Sigmoid colon (tissue), 7 donors: ENCODE measurements around the gene SLC9A9. TPM values are rescaled to one million over a fixed set of nuclear protein-coding genes. Genes with fewer than 3 reads are reported as not detected.

Source experiments
- DNase-seq: peaks from one replicate; pipeline ENCODE4 v3.0.0-alpha.2; 2019
- H3K27ac ChIP-seq, 4 donors: fragments of 200-600 bp; sonication (generic); one replicate each; pipeline ENCODE4 v1.5.1; 2016 to 2019; ENCODE audit warnings: mild to moderate bottlenecking in 1 of 4
- H3K27me3 ChIP-seq, 3 donors: fragments of 200-600 bp; sonication (generic); one replicate each; pipeline ENCODE4 v1.5.1; 2019; ENCODE audit warnings: mild to moderate bottlenecking in 1 of 3
- H3K36me3 ChIP-seq, 4 donors: fragments of 200-600 bp; sonication (generic); one replicate each; pipeline ENCODE4 v1.5.1; 2016 to 2019
- H3K4me1 ChIP-seq, 4 donors: fragments of 200-600 bp; sonication (generic); one replicate each; pipeline ENCODE4 v1.5.1; 2017 to 2019
- H3K4me3 ChIP-seq, 4 donors: fragments of 200-600 bp; sonication (generic); one replicate each; pipeline ENCODE4 v1.5.1; 2017 to 2019; ENCODE audit warnings: mild to moderate bottlenecking in 2 of 4, moderate library complexity in 1 of 4
- H3K9me3 ChIP-seq, 4 donors: fragments of 200-600 bp in 3 of 4; sonication (generic) in 3 of 4; one replicate each; pipeline versions ENCODE4 v1.5.1 to v1.6.1; 2013 to 2019
- CTCF ChIP-seq, 4 experiments: fragments of 450-650 bp in 3 of 4; fragments of 200-600 bp in 1 of 4; IDR thresholded peaks; one replicate each; pipeline ENCODE4 v1.5.1; 2016 to 2019; ENCODE audit warnings: antibody characterized with exemption in 4 of 4, mild to moderate bottlenecking in 3 of 4, moderate library complexity in 2 of 4
- EP300 ChIP-seq, 4 donors: sonication (generic); formaldehyde crosslinking; IDR thresholded peaks; one replicate each; pipeline ENCODE4 v1.6.1; 2017; ENCODE audit warnings: antibody characterized with exemption in 4 of 4
- POLR2A ChIP-seq, 2 donors: fragments of 450-650 bp; IDR thresholded peaks; one replicate each; pipeline ENCODE4 v1.6.1; 2016; ENCODE audit warnings: antibody characterized with exemption in 2 of 2, mild to moderate bottlenecking in 2 of 2, moderate library complexity in 2 of 2
- POLR2AphosphoS5 ChIP-seq, 4 donors: sonication (generic); formaldehyde crosslinking; IDR thresholded peaks; one replicate each; pipeline ENCODE4 v1.6.1; 2017; ENCODE audit warnings: antibody characterized with exemption in 4 of 4
- WGBS, 2 donors: extraction: QIAGEN DNeasy Blood & Tissue Kit; methylation state at CpG; one replicate each; pipeline ENCODE4 v1.1.7; 2013; 5-methylcytosine and 5-hydroxymethylcytosine counted together
- intact Hi-C: fragments of 100-400 bp; cut with DNase I; formaldehyde crosslinking; loops from one replicate; pipeline ENCODE4 v1.15.1; 2023
- polyA plus RNA-seq, 3 donors: library from polyadenylated mRNA; stranded (reverse); fragments of 200-250 nt; gene quantifications; one replicate each; pipeline ENCODE4 v1.2.3, GENCODE V29; 2013
- total RNA-seq, 4 donors: library from RNA; depleted of rRNA; stranded (reverse); fragments of >200 nt; gene quantifications; one replicate each; pipeline ENCODE4 v1.1.0, GENCODE V29; 2016
- donor health status: healthy with polysubstance abuse.
- donor health status: Bipolar disorder and iron deficiency.
- donor health status: healthy.

SLC9A9 gene
- total and polyA plus RNA-seq, 7 donors, result 2.4 to 29.9 (median 18.9) TPM

- WGBS, 2 donors, result 24 to 58% methylated on average over 2 of the region's 2 CpGs
- no peaks in the 10 kb centered on the region for H3K9me3 ChIP-seq
- intact Hi-C loops, result no loop called here
- H3K27ac ChIP-seq, result no peak overlapping the region
- H3K4me3 ChIP-seq, result no peak overlapping the region
- TF ChIP-seq POLR2A (IDR thresholded peaks at IDR 0.05), result no peak
- no peak for TF ChIP-seq EP300 (IDR thresholded peaks at IDR 0.05)
- TF ChIP-seq POLR2AphosphoS5 (IDR thresholded peaks at IDR 0.05), result no peak
- no peak for TF ChIP-seq CTCF (IDR thresholded peaks at IDR 0.05)
- H3K4me1 ChIP-seq, result no peaks in the 10 kb centered on the region
- DNase-seq, result no peak
- H3K27me3 ChIP-seq, result no peaks in the 10 kb centered on the region
- no peaks in the 10 kb centered on the region for H3K36me3 ChIP-seq
These were observed 269.3 kb downstream of the SLC9A9 start for GRCh38 chr3:143578810-143579435.

GRCh38 chr3:143576568-143577270 lies 271.5 kb downstream of the SLC9A9 start:
- no peaks in the 10 kb centered on the region for H3K4me1 ChIP-seq
- no peak overlapping the region for H3K4me3 ChIP-seq
- no peak overlapping the region for H3K27ac ChIP-seq
- TF ChIP-seq EP300 (IDR thresholded peaks at IDR 0.05), result no peak
- H3K27me3 ChIP-seq, result no peaks in the 10 kb centered on the region
- intact Hi-C loops, result no loop called here
- H3K9me3 ChIP-seq, result no peaks in the 10 kb centered on the region
- no peak for DNase-seq
- WGBS, 2 donors, result 96% methylated on average over 5 of the region's 5 CpGs
- H3K36me3 ChIP-seq, result no peaks in the 10 kb centered on the region

DNA sequence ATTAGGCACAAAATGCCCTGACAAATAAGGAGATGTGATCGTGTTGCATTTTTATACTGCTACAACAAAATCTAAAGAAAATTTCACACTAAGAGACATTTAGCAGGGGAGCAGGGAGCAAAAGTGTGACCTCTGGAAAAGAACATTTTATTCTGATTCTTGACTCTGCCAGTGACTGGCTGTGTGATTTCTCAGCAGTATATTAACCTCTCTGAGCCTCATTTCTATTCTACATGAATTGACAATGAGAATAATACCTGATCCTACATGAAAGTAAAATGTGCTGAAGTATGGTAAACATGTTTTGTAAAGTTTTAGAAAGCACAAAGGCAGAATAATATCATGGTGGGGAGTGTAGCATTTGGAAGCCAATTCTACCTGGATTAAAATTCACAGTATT lies 273.3 kb downstream of the SLC9A9 start:
- Histone ChIP-seq H3K27ac (no peak overlapping the region), H3K36me3 (no peaks in the 10 kb centered on the region), H3K27me3 (no peaks in the 10 kb centered on the region), H3K4me1 (no peaks in the 10 kb centered on the region), H3K4me3 (no peak overlapping the region), H3K9me3 (no peaks in the 10 kb centered on the region)
- WGBS, 2 donors, result 98% methylated on average over 1 of the region's 1 CpG
- TF ChIP-seq POLR2AphosphoS5 (IDR thresholded peaks at IDR 0.05) (no peak), CTCF (IDR thresholded peaks at IDR 0.05) (no peak), EP300 (IDR thresholded peaks at IDR 0.05) (no peak), POLR2A (IDR thresholded peaks at IDR 0.05) (no peak)
- intact Hi-C loops, result no loop called here
- DNase-seq, result no peak

DNA sequence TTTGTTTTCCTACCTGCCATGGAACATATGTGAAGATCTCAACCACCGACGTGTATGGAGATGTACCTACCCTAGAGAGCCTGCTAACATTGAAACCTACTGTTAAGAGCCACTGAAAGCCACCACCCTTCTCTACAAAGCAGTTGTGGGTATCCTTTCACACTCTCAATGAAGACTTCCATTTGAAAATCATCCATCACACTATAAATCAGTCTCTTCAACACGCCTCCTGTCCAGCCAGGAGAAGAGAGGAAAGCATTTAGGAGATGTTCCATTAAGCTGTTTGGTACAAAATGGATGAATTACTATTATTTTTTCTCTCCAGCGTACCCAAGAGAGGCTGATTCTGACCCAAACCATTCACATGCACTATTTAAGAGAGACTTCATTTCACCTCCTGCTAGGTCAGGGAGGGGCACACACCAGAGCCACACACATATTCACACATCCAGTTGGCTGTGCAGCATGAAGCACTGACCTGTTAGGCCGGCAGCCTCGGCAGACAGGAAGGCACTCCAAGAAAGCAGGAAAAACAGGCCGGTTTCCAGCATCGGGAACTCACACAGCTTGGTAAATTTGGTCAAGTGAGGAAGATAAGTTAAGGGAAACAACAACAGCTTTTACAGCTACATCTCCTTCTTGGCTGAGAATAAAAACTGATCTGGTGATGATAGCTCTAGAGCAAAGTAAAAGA lies 274.5 kb downstream of the SLC9A9 start:
- H3K36me3 ChIP-seq, result no peaks in the 10 kb centered on the region
- intact Hi-C loops, result no loop called here
- H3K9me3 ChIP-seq, result no peaks in the 10 kb centered on the region
- H3K4me1 ChIP-seq, result no peaks in the 10 kb centered on the region
- DNase-seq, result no peak
- WGBS, 2 donors, result 94 to 95% methylated on average over 8 of the region's 8 CpGs
- no peak for TF ChIP-seq CTCF (IDR thresholded peaks at IDR 0.05)
- no peak for TF ChIP-seq EP300 (IDR thresholded peaks at IDR 0.05)
- TF ChIP-seq POLR2AphosphoS5 (IDR thresholded peaks at IDR 0.05), result no peak
- no peak for TF ChIP-seq POLR2A (IDR thresholded peaks at IDR 0.05)
- no peak overlapping the region for H3K4me3 ChIP-seq
- H3K27ac ChIP-seq, result no peak overlapping the region
- no peaks in the 10 kb centered on the region for H3K27me3 ChIP-seq

DNA sequence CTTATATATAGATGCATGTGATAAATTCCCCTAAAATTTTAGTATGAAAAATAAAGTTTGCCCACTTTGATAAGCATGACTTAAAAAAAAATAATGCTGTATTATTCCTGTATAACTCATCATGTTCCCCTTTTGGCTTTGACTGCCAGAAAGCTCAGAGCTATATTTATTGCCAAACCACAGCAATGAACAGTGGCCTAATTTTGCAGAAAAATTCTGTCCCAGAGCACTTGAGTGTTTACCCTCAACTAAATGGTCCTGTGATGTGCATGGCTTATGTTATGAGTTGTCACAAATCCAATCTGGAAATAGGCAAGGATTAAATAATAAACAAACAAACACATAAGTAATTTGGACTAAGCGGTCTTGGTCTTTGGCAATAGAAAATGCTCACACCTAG lies 276.7 kb downstream of the SLC9A9 start:
- no peak overlapping the region for H3K27ac ChIP-seq
- intact Hi-C loops, result no loop called here
- H3K27me3 ChIP-seq, result no peaks in the 10 kb centered on the region
- WGBS, 2 donors, result 82 to 88% methylated on average over 1 of the region's 1 CpG
- no peaks in the 10 kb centered on the region for H3K9me3 ChIP-seq
- TF ChIP-seq POLR2AphosphoS5 (IDR thresholded peaks at IDR 0.05), result no peak
- no peak for TF ChIP-seq EP300 (IDR thresholded peaks at IDR 0.05)
- no peak for TF ChIP-seq CTCF (IDR thresholded peaks at IDR 0.05)
- no peak for TF ChIP-seq POLR2A (IDR thresholded peaks at IDR 0.05)
- H3K36me3 ChIP-seq, result no peaks in the 10 kb centered on the region
- no peak for DNase-seq
- no peak overlapping the region for H3K4me3 ChIP-seq
- peaks cover 0 to 15% (median 11%) of the 10 kb centered on the region in 4 donors for H3K4me1 ChIP-seq
